ENCODE results near the gene RNF123.

The RNF123 gene

GRCh38 chr3:49657208-49657915 lies 32.0 kb upstream of the RNF123 start:
- in situ Hi-C loops (cut with MboI; ENCODE audit: low sequenced_read_pairs), result no loop called here

GRCh38 chr3:49658711-49659110 lies 30.6 kb upstream of the RNF123 start:
- in situ Hi-C loops (cut with MboI; ENCODE audit: low sequenced_read_pairs), result no loop called here

DNA sequence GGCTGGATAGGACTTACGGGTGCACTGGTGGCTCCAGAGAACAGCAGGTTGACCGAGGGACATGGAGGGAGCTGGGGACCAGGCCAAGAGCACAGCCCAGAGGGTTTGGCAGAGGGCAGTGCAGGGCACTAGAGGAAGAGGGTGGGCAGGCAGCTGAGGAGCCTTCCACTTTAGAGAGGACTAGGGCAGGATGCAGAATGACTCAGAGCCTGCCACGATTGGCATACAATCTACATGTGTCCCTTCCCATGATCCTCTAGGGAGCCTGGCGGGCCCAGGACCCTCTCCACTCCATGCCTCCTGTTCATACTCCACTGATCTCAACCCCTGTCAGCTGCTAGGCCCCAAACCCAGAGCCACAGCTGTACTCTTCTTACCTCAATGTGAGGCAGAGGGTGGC lies 29.6 kb upstream of the RNF123 start:
- in situ Hi-C loops (cut with MboI; ENCODE audit: low sequenced_read_pairs), result no loop called here

- in situ Hi-C loops (cut with MboI; ENCODE audit: low sequenced_read_pairs), result no loop called here
Measured at GRCh38 chr3:49661281-49661680, 28.1 kb upstream of the RNF123 start.

DNA sequence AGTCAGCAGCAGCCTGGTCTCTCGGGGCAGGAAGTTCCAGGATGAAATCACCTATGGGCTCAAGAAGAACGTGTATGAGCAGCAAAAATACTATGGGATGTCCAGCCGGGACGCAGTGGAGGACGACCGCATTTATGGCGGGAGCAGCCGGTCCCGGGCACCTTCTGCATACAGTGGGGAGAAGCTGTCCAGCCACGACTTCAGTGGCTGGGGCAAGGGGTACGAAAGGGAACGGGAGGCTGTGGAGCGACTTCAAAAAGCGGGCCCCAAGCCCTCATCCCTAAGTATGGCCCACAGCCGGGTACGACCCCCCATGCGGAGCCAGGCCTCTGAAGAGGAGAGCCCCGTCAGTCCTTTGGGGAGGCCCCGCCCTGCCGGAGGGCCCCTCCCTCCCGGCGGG lies 27.3 kb upstream of the RNF123 start:
- in situ Hi-C loops (cut with MboI; ENCODE audit: low sequenced_read_pairs), result no loop called here

DNA sequence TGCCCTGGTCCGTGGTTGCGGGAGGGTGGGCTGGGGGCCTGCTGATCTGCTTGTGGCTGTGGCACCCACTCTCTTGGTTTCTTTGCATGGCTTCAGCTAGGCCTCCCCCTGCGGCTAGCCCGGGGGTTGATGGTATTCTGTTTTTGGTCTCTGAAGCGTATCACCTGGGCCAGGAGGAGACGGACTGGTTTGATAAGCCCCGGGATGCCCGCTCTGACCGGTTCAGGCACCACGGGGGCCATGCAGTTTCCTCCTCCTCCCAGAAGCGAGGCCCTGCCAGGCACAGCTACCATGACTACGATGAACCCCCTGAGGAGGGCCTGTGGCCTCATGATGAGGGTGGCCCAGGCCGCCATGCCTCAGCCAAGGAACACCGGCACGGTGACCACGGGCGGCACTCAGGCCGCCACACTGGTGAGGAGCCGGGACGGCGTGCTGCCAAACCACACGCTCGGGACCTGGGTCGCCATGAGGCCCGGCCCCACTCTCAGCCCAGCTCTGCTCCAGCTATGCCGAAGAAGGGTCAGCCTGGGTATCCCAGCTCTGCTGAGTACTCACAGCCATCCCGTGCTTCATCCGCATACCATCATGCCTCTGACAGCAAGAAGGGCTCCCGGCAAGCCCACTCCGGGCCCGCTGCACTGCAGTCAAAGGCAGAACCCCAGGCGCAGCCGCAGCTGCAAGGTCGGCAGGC lies 26.5 kb upstream of the RNF123 start:
- in situ Hi-C loops (cut with MboI; ENCODE audit: low sequenced_read_pairs), result no loop called here

DNA sequence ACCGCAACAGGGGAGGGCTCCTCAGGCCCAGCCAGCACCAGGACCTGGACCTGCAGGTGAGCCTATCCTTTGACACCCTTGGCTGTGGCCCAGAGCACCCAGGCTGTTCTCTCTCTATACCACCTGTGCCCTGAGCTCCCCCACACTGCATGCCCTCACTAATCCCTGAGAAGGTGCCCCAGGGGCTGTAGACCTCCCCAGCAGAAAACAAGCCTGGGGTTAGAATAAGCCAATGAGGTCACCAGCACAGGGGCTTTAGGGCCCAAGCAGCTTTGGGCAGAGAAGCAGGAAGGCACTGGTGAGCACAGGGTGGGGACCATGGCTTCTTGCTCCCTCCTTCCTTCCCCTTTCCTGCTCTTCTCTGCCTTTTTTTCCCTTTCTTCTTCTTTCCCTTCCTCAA lies 25.5 kb upstream of the RNF123 start:
- in situ Hi-C loops (cut with MboI; ENCODE audit: low sequenced_read_pairs), result no loop called here

DNA sequence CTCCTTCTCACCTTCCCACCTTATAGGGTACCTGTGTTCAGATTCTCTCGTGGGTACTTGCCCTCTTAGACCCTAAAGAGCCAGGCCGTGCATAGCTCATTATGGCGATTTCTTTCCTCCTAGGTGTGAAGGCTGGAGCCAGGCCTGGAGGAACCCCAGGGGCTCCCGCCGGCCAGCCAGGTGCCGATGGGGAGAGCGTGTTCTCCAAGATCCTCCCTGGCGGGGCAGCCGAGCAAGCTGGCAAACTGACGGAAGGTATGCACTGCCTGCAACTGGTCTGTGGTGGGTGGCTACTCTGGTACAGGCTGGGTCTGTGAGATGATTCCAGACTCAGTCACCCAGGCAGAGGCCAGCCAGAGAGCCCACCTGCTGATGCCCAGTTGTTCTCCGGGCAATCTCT lies 25.1 kb upstream of the RNF123 start:
- in situ Hi-C loops (cut with MboI; ENCODE audit: low sequenced_read_pairs), result no loop called here

DNA sequence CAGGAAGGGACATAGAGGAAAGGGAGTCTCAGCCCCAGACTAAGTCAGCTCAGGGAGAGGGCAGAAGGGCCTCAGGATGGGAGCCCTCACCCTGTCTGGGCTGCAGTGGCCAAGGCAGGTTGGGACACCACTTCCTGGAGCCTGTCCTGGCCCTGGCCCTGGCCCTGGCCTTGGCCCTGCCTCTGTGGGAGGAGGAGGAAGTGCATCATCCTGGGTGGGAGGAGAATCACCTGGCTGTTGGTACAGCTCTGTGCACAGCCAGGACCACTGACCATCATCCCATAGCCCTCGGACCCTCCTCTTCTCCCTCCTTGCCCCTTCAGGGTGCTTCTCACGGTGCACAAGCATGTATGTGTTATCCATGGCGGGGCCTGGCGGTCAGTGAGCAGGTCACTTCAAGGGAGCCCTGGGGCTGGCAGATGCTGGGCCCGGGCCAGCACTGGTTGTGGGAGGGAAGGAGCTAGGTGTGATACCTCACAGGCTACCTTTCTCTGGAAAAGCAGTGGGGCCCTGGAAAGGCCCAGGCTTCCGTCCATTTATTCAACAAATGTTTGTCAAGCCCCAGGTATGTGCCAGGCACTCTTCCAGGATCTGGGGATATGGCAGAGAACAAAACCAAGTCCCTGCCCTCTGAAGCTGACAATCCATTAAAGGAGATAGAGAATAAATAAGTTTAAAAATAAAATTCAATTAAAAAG lies 23.4 kb upstream of the RNF123 start:
- in situ Hi-C loops (cut with MboI; ENCODE audit: low sequenced_read_pairs), result no loop called here

DNA sequence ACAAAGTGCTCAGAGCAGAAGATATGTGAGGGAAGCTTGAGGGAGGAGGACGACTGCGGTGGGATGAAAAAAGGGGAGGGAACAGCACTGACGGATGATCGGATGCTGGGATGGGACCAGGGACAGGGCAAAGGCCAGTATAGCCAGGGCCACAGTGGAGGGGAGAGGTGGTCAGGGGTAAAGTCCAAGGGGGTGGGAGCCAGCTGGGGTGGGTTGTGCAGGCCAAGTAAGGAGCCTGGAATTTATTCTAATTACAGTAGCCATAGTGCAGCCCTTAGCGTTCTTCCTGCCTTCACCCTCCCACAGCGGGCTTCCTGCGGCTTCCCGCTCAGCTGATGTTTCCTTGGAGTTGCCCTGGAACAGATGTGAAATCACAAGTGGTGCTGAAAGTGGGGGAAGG lies 22.8 kb upstream of the RNF123 start:
- in situ Hi-C loops (cut with MboI; ENCODE audit: low sequenced_read_pairs), result no loop called here

- in situ Hi-C loops (cut with MboI; ENCODE audit: low sequenced_read_pairs), result no loop called here
Measured at GRCh38 chr3:49667701-49668413, 21.5 kb upstream of the RNF123 start.

GRCh38 chr3:49668414-49668797 lies 21.0 kb upstream of the RNF123 start:
- in situ Hi-C loops (cut with MboI; ENCODE audit: low sequenced_read_pairs), result no loop called here

- in situ Hi-C loops (cut with MboI; ENCODE audit: low sequenced_read_pairs), result no loop called here
Measured at GRCh38 chr3:49668861-49669260, 20.5 kb upstream of the RNF123 start.

DNA sequence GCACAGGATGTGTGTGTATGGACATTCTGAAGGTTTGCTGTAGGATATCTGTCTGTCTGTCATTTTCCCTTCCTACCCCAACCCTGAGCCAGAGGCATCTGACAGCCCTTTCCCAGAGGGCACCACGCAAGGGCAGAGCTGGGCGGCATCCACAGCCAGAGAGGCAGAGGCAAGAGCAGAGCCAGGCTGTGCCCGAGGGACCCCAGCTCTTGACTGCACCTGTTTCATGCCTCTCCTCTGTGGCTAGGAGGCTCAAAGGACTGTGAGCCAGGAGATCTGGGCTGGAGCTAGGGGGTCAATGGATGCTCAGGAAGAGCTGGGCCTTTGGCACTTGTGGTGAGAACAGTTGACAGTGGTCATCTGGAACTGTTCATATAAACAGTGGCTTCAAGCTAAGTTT lies 20.0 kb upstream of the RNF123 start:
- in situ Hi-C loops (cut with MboI; ENCODE audit: low sequenced_read_pairs), result no loop called here

GRCh38 chr3:49670940-49671290 lies 18.4 kb upstream of the RNF123 start:
- in situ Hi-C loops (cut with MboI; ENCODE audit: low sequenced_read_pairs), result no loop called here

- in situ Hi-C loops (cut with MboI; ENCODE audit: low sequenced_read_pairs), result no loop called here
Measured at GRCh38 chr3:49671291-49672288, 17.8 kb upstream of the RNF123 start.

DNA sequence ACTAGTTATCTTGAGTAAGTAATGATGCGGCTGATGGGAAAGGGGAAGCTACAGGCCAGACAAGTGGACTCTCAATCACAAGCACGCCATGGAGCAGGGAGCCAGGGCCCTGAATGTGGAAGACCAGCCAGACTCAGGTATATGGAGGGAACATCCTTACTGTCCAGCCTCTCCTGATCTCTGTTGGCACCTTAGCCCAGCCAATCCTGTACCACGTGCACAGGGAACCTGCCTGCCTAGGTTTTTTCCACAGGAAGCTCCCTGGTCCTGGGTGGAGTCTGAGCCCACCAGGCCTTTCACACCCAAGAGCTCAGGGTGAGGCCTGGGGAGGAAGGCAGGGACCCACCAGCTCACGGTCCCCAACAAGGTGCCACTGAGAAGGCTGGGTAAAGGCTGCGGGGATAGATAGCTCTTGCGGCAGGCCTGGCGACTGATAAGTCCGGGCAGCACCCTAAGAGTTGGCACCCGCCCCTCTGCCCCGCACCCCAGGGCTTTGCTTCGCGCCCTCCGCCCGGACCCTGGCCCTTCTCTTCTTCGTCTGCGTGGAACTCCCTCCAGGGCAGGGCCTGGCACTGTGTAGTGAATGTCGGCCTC lies 16.1 kb upstream of the RNF123 start:
- in situ Hi-C loops (cut with MboI; ENCODE audit: low sequenced_read_pairs), result no loop called here

- in situ Hi-C loops (cut with MboI; ENCODE audit: low sequenced_read_pairs), result no loop called here
Measured at GRCh38 chr3:49673715-49674496, 15.5 kb upstream of the RNF123 start, which contains the start of gene APEH. Gene APEH, plus strand, starts transcription at chr3:49674351. Its CDS starts 51 bp downstream, at chr3:49674402.

DNA sequence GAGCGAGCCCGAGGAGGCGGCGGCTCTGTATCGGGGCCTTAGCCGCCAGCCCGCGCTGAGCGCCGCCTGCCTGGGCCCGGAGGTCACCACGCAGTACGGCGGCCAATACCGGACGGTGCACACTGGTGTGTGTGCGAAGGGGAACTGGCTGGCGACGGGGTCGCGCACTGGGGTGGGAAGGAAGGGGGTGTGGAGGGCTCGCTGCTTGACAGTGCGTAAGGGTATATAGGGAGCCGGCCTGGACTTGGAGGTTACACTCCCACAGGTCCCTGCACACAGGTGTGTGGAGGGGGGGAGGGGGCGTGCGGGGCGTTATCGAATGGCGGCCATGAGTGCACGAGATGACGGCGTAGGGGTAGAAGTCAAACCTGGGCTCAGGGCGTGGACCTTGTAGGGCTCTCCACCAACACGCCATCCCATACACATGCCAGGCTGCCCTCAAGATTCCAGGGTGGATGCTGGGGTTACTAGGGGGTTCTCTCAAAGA lies 14.8 kb upstream of the RNF123 start:
- in situ Hi-C loops (cut with MboI; ENCODE audit: low sequenced_read_pairs), result no loop called here

Data from hTERT RPE-1 (cell line).